Peyer's patch (tissue), 4 donors: ENCODE results near the gene GRAPL.
"Not testable (repeated sequence)": the region's sequence is repeated elsewhere in the genome, so short reads cannot be mapped to it uniquely, and the experiment has no call there.

Experiments
- CTCF ChIP-seq, 6 experiments: fragments of 450-650 bp in 4 of 6; fragments of 200-600 bp in 2 of 6; sonication (generic) in 1 of 6; IDR thresholded peaks; one replicate each; pipeline ENCODE4 v1.5.1; 2017 to 2019; ENCODE audit warnings: antibody characterized with exemption in 6 of 6, mild to moderate bottlenecking in 3 of 6, moderate library complexity in 1 of 6
- POLR2A ChIP-seq, 2 donors: fragments of 450-650 bp; IDR thresholded peaks; one replicate each; pipeline ENCODE4 v1.5.1; 2017; ENCODE audit warnings: antibody characterized with exemption in 2 of 2, mild to moderate bottlenecking in 2 of 2, moderate library complexity in 2 of 2

DNA sequence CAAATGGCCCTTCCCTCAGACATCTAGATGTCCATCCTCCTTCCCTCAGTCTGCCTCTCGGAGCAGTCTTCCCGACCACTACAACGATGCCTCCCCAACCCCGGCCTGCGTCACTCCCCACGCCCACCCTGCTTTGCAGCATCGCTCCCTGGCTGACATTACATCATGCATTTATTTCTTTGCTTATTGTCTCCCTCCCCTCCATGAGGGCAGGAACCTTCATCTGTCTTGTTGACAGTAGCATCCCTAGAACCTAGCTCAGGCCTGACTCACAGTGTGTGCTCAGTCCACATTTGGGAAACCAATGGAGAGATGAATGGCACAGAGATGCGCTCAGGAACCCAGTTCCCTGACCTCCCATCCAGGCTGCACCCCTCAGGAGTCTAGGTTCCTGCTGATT is 30.2 kb downstream of the GRAPL start:
- TF ChIP-seq CTCF, POLR2A (IDR thresholded peaks at IDR 0.05): not testable (repeated sequence)
